ENCODE data around the gene SCNN1B.
"Not testable (repeated sequence)": the region's sequence is repeated elsewhere in the genome, so short reads cannot be mapped to it uniquely, and the experiment has no call there.

SCNN1B gene

GRCh38 chr16:23377071-23377931 lies 75.2 kb downstream of the SCNN1B start:
- H3K27me3 ChIP-seq (ENCODE audit: control insufficient read depth, insufficient read depth, low read length), result peaks cover 24% of the 10 kb centered on the region
- H3K9ac ChIP-seq (ENCODE audit: low read depth, low read length), result no peak overlapping the region
- H3K9me3 ChIP-seq (replicated peaks; ENCODE audit: low read length), result no peaks in the 10 kb centered on the region
- no peaks in the 10 kb centered on the region for H3K36me3 ChIP-seq (ENCODE audit: insufficient read depth, low read length)
- no peaks in the 10 kb centered on the region for H3K4me1 ChIP-seq (ENCODE audit: control insufficient read depth, insufficient read depth, low read length)
- no peak overlapping the region for H3K4me3 ChIP-seq (ENCODE audit: low read length)
- no peak overlapping the region for H3K4me2 ChIP-seq (ENCODE audit: low read length)

GRCh38 chr16:23378256-23378655 lies 76.2 kb downstream of the SCNN1B start:
- H3K9me3 ChIP-seq (replicated peaks; ENCODE audit: low read length), result no peaks in the 10 kb centered on the region
- H3K9ac ChIP-seq (ENCODE audit: low read depth, low read length), result no peak overlapping the region
- no peaks in the 10 kb centered on the region for H3K4me1 ChIP-seq (ENCODE audit: control insufficient read depth, insufficient read depth, low read length)
- peaks cover 24% of the 10 kb centered on the region for H3K27me3 ChIP-seq (ENCODE audit: control insufficient read depth, insufficient read depth, low read length)
- H3K36me3 ChIP-seq (ENCODE audit: insufficient read depth, low read length), result no peaks in the 10 kb centered on the region
- H3K4me3 ChIP-seq (ENCODE audit: low read length), result no peak overlapping the region
- H3K4me2 ChIP-seq (ENCODE audit: low read length), result no peak overlapping the region

- no peak overlapping the region for H3K4me2 ChIP-seq (ENCODE audit: low read length)
- no peaks in the 10 kb centered on the region for H3K4me1 ChIP-seq (ENCODE audit: control insufficient read depth, insufficient read depth, low read length)
- H3K9ac ChIP-seq (ENCODE audit: low read depth, low read length), result no peak overlapping the region
- H3K27me3 ChIP-seq (ENCODE audit: control insufficient read depth, insufficient read depth, low read length), result peaks cover 22% of the 10 kb centered on the region
- H3K4me3 ChIP-seq (ENCODE audit: low read length), result no peak overlapping the region
- no peaks in the 10 kb centered on the region for H3K36me3 ChIP-seq (ENCODE audit: insufficient read depth, low read length)
- no peaks in the 10 kb centered on the region for H3K9me3 ChIP-seq (replicated peaks; ENCODE audit: low read length)
Measured at GRCh38 chr16:23378921-23379320, 76.8 kb downstream of the SCNN1B start.

GRCh38 chr16:23379707-23380106 lies 77.6 kb downstream of the SCNN1B start:
- Histone ChIP-seq H3K9ac (ENCODE audit: low read depth, low read length) (no peak overlapping the region), H3K27me3 (ENCODE audit: control insufficient read depth, insufficient read depth, low read length) (peaks cover 22% of the 10 kb centered on the region), H3K36me3 (ENCODE audit: insufficient read depth, low read length) (no peaks in the 10 kb centered on the region), H3K9me3 (replicated peaks; ENCODE audit: low read length) (no peaks in the 10 kb centered on the region), H3K4me1 (ENCODE audit: control insufficient read depth, insufficient read depth, low read length) (peaks cover 3% of the 10 kb centered on the region), H3K4me3 (ENCODE audit: low read length) (no peak overlapping the region), H3K4me2 (ENCODE audit: low read length) (no peak overlapping the region)

- no peak overlapping the region for H3K9ac ChIP-seq (ENCODE audit: low read depth, low read length)
- H3K4me1 ChIP-seq (ENCODE audit: control insufficient read depth, insufficient read depth, low read length), result peaks cover 10% of the 10 kb centered on the region
- H3K27me3 ChIP-seq (ENCODE audit: control insufficient read depth, insufficient read depth, low read length), result peaks cover 17% of the 10 kb centered on the region
- H3K4me3 ChIP-seq (ENCODE audit: low read length), result no peak overlapping the region
- H3K4me2 ChIP-seq (ENCODE audit: low read length), result no peak overlapping the region
- H3K9me3 ChIP-seq (replicated peaks; ENCODE audit: low read length), result no peaks in the 10 kb centered on the region
- H3K36me3 ChIP-seq (ENCODE audit: insufficient read depth, low read length), result no peaks in the 10 kb centered on the region
Measured at GRCh38 chr16:23380501-23380951, 78.4 kb downstream of the SCNN1B start.

GRCh38 chr16:23381702-23382101 lies 79.6 kb downstream of the SCNN1B start:
- H3K4me2 ChIP-seq (ENCODE audit: low read length); H3K36me3 ChIP-seq (ENCODE audit: insufficient read depth, low read length); H3K27me3 ChIP-seq (ENCODE audit: control insufficient read depth, insufficient read depth, low read length); H3K9me3 ChIP-seq (replicated peaks; ENCODE audit: low read length); H3K4me3 ChIP-seq (ENCODE audit: low read length); H3K9ac ChIP-seq (ENCODE audit: low read depth, low read length): not testable (repeated sequence)
- H3K4me1 ChIP-seq (ENCODE audit: control insufficient read depth, insufficient read depth, low read length), result peaks cover 11% of the 10 kb centered on the region

GRCh38 chr16:23382279-23382678 lies 80.2 kb downstream of the SCNN1B start:
- no peaks in the 10 kb centered on the region for H3K36me3 ChIP-seq (ENCODE audit: insufficient read depth, low read length)
- no peak overlapping the region for H3K4me2 ChIP-seq (ENCODE audit: low read length)
- no peaks in the 10 kb centered on the region for H3K9me3 ChIP-seq (replicated peaks; ENCODE audit: low read length)
- H3K27me3 ChIP-seq (ENCODE audit: control insufficient read depth, insufficient read depth, low read length), result peaks cover 9% of the 10 kb centered on the region
- no peak overlapping the region for H3K9ac ChIP-seq (ENCODE audit: low read depth, low read length)
- no peak overlapping the region for H3K4me3 ChIP-seq (ENCODE audit: low read length)
- H3K4me1 ChIP-seq (ENCODE audit: control insufficient read depth, insufficient read depth, low read length), result peaks cover 11% of the 10 kb centered on the region

GRCh38 chr16:23383881-23384280 lies 81.8 kb downstream of the SCNN1B start:
- Histone ChIP-seq H3K4me1 (ENCODE audit: control insufficient read depth, insufficient read depth, low read length) (peaks cover 11% of the 10 kb centered on the region), H3K27me3 (ENCODE audit: control insufficient read depth, insufficient read depth, low read length) (peaks cover 1% of the 10 kb centered on the region), H3K9ac (ENCODE audit: low read depth, low read length) (no peak overlapping the region), H3K4me3 (ENCODE audit: low read length) (no peak overlapping the region), H3K9me3 (replicated peaks; ENCODE audit: low read length) (no peaks in the 10 kb centered on the region), H3K4me2 (ENCODE audit: low read length) (no peak overlapping the region), H3K36me3 (ENCODE audit: insufficient read depth, low read length) (peaks cover 6% of the 10 kb centered on the region)

- Histone ChIP-seq H3K9ac (ENCODE audit: low read depth, low read length) (no peak overlapping the region), H3K4me2 (ENCODE audit: low read length) (no peak overlapping the region), H3K4me1 (ENCODE audit: control insufficient read depth, insufficient read depth, low read length) (peaks cover 11% of the 10 kb centered on the region)
Measured at GRCh38 chr16:23384878-23385277, 82.8 kb downstream of the SCNN1B start.

GRCh38 chr16:23385441-23385840 lies 83.3 kb downstream of the SCNN1B start:
- Histone ChIP-seq H3K4me3 (ENCODE audit: low read length) (no peak overlapping the region), H3K36me3 (ENCODE audit: insufficient read depth, low read length) (peaks cover 17% of the 10 kb centered on the region), H3K27me3 (ENCODE audit: control insufficient read depth, insufficient read depth, low read length) (no peaks in the 10 kb centered on the region), H3K4me1 (ENCODE audit: control insufficient read depth, insufficient read depth, low read length) (peaks cover 11% of the 10 kb centered on the region), H3K4me2 (ENCODE audit: low read length) (no peak overlapping the region), H3K9me3 (replicated peaks; ENCODE audit: low read length) (no peaks in the 10 kb centered on the region), H3K9ac (ENCODE audit: low read depth, low read length) (no peak overlapping the region)

More at GRCh38 chr16:23384878-23385277, 82.8 kb downstream of the SCNN1B start:
- H3K9me3 ChIP-seq (replicated peaks; ENCODE audit: low read length), result no peaks in the 10 kb centered on the region
- no peak overlapping the region for H3K4me3 ChIP-seq (ENCODE audit: low read length)
- H3K27me3 ChIP-seq (ENCODE audit: control insufficient read depth, insufficient read depth, low read length), result no peaks in the 10 kb centered on the region
- peaks cover 16% of the 10 kb centered on the region for H3K36me3 ChIP-seq (ENCODE audit: insufficient read depth, low read length)

GRCh38 chr16:23387666-23388065 lies 85.6 kb downstream of the SCNN1B start:
- Histone ChIP-seq H3K9me3 (replicated peaks; ENCODE audit: low read length) (no peaks in the 10 kb centered on the region), H3K4me3 (ENCODE audit: low read length) (no peak overlapping the region), H3K4me1 (ENCODE audit: control insufficient read depth, insufficient read depth, low read length) (peaks cover 21% of the 10 kb centered on the region), H3K9ac (ENCODE audit: low read depth, low read length) (no peak overlapping the region), H3K27me3 (ENCODE audit: control insufficient read depth, insufficient read depth, low read length) (no peaks in the 10 kb centered on the region), H3K4me2 (ENCODE audit: low read length) (no peak overlapping the region), H3K36me3 (ENCODE audit: insufficient read depth, low read length) (peaks cover 37% of the 10 kb centered on the region)

- Histone ChIP-seq H3K27me3 (ENCODE audit: control insufficient read depth, insufficient read depth, low read length) (no peaks in the 10 kb centered on the region), H3K36me3 (ENCODE audit: insufficient read depth, low read length) (peaks cover 37% of the 10 kb centered on the region)
Measured at GRCh38 chr16:23388786-23389185, 86.7 kb downstream of the SCNN1B start.

More at GRCh38 chr16:23388786-23389185, 86.7 kb downstream of the SCNN1B start:
- Histone ChIP-seq H3K4me1 (ENCODE audit: control insufficient read depth, insufficient read depth, low read length) (peaks cover 31% of the 10 kb centered on the region), H3K9me3 (replicated peaks; ENCODE audit: low read length) (no peaks in the 10 kb centered on the region), H3K4me3 (ENCODE audit: low read length) (no peak overlapping the region), H3K4me2 (ENCODE audit: low read length) (no peak overlapping the region), H3K9ac (ENCODE audit: low read depth, low read length) (no peak overlapping the region)

All from skeletal muscle satellite cell (primary cell).